GM21717 (cell line): ENCODE measurements around the gene TSPYL2.
A peak's percentile ranks its signal among the peaks of the same experiment; 100 is the strongest.

ENCODE experiments used
- ATAC-seq: cut with Tn5 transposase; IDR thresholded peaks from one replicate; pipeline ENCODE4 v1.9.1; 2021; ENCODE audit warnings: mild to moderate bottlenecking, moderate library complexity; ENCODE audit not compliant: unreplicated experiment

TSPYL2 gene

DNA sequence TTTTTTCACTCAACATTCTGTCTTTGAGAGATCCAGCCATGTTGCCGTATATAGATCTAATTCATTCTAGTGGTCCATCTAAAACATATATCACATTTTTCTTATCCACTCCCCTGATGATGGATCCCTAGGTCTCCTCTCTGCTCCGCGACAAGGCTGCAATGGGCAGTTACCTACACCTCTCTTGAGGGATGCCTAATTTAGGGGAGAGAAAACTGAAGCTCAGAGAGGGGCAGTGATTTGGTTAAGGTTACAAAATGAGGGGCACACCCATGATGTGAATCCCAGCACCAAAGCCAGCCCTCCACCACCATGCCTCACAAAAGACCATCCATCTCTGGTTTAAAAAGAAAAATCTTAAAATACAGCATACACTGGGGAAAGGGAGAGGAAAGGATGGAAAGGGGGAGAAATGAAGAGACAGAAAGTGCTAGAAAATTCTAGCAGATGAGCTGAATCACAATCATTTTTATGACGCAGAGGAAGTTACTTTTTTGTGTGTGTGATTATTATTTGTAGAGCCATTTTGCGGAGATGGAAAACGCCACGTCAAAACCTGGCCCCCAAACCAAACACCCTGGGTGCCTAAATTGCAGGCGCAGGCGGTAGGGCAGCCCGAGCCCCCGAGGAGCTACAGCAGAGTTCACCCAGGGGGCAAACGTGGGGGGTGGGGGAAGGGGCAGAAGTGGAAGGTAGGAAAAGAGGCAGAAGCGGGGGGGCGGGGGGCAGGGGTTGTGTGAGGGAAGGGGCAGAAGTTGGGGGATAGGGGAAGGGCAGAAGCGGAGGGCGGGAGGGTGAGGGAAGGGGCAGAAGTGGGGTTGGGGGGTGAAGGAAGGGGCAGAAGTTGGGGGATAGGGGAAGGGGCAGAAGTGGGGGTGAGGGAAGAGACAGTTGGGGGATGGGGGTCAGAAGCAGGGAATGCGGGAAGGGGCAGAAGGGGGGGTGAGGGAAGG is 1.3 kb upstream of the TSPYL2 start:
- ATAC-seq, result no peak

DNA sequence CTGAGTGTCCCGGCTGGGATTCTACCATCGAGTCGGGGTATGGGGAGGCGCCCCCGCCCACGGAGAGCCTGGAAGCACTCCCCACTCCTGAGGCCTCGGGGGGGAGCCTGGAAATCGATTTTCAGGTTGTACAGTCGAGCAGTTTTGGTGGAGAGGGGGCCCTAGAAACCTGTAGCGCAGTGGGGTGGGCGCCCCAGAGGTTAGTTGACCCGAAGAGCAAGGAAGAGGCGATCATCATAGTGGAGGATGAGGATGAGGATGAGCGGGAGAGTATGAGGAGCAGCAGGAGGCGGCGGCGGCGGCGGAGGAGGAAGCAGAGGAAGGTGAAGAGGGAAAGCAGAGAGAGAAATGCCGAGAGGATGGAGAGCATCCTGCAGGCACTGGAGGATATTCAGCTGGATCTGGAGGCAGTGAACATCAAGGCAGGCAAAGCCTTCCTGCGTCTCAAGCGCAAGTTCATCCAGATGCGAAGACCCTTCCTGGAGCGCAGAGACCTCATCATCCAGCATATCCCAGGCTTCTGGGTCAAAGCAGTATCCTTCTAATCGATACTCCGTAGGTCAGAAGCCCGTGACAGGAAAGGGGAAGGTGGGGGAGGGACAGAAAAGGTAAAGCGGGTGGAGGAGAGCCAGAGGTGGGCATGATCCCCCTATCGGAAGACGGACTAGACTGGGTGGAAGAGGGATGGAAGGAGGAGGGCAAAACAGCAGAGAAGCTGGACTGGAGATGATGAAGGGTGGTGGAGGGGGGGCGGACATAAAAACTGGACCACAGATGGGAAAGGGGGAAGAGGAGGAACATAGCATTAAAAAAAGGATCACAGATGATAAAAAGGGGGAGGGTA is 828 bp downstream of the TSPYL2 start:
- ATAC-seq, result no peak

DNA sequence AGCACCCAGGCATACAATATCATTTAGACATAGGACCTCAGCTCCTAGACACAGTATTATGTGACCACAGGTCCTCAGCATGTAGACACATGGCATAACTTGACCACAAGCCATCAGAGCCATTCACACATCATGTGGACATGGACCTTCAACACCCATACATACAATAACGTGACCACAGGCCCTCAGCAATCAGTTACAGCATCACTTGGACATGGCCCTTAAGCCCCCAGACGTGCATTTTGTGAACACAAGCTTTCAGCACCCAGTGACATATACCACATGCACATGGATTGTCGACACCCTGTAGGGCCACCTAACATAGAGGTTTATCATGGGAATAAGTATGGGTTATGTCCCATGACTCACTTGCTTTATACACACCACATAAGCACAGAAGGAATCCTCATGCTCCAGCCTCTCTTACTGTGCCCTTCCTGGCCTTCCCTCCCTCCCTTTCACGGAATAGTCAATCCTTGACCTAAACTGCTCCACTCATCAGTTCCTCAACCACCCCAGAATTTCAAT is 1.9 kb downstream of the TSPYL2 start:
- no peak for ATAC-seq

DNA sequence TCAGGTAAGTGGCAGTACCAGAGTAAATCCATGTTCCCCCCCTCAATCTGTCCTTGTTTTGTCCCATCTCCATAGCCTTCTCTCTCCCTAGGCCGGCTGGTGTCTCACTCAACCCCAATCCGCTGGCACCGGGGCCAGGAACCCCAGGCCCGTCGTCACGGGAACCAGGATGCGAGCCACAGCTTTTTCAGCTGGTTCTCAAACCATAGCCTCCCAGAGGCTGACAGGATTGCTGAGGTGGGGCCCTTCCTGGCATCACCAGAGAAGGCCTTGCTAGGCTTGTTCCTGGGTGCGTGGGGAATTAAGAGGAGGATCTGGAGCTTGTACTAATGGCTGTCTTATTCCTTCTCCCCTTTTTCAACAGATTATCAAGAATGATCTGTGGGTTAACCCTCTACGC is 2.7 kb downstream of the TSPYL2 start:
- no peak for ATAC-seq

DNA sequence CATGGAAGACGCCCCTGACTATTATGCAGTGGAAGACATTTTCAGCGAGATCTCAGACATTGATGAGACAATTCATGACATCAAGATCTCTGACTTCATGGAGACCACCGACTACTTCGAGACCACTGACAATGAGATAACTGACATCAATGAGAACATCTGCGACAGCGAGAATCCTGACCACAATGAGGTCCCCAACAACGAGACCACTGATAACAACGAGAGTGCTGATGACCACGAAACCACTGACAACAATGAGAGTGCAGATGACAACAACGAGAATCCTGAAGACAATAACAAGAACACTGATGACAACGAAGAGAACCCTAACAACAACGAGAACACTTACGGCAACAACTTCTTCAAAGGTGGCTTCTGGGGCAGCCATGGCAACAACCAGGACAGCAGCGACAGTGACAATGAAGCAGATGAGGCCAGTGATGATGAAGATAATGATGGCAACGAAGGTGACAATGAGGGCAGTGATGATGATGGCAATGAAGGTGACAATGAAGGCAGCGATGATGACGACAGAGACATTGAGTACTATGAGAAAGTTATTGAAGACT is 3.6 kb downstream of the TSPYL2 start:
- no peak for ATAC-seq

DNA sequence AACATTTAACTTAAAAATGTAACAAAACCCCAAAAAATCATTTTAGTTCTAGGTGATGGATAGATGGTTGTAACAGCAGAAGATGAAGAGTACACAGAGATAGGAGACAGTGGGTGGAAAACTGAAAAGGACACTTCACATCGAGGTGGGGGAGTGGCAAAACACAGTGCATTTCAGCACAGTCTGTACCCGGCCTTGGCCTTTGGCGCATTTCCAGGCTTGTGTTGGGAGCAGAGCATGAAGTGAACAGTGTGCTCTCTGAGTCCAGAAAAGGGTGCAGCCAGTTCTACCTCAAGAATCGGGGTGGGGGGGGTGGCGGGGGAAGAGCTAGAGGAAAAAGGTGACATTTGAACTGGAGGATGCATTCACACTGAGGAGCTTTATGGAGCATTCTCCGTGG is 4.3 kb downstream of the TSPYL2 start:
- ATAC-seq, result no peak

DNA sequence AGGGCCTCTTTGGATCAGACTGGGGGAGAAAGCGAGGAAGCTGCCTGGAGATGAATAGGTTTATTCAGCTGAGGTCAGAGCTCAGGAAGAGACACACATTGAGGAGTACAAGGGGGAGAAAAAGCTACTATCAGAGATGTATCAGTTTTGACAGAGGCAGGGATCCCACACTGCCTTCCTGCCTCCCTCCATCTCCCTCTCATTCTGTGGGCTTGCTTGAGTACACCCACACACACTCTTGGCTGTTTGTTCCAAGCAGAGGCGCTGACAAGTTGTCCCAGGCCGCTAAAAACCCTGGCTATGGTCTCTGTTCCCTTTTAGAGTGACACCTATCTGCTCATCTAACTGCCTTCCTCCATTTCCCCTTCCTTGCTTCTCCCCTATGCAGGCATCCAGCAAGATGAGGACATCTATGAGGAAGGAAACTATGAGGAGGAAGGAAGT is 5.2 kb downstream of the TSPYL2 start:
- no peak for ATAC-seq

DNA sequence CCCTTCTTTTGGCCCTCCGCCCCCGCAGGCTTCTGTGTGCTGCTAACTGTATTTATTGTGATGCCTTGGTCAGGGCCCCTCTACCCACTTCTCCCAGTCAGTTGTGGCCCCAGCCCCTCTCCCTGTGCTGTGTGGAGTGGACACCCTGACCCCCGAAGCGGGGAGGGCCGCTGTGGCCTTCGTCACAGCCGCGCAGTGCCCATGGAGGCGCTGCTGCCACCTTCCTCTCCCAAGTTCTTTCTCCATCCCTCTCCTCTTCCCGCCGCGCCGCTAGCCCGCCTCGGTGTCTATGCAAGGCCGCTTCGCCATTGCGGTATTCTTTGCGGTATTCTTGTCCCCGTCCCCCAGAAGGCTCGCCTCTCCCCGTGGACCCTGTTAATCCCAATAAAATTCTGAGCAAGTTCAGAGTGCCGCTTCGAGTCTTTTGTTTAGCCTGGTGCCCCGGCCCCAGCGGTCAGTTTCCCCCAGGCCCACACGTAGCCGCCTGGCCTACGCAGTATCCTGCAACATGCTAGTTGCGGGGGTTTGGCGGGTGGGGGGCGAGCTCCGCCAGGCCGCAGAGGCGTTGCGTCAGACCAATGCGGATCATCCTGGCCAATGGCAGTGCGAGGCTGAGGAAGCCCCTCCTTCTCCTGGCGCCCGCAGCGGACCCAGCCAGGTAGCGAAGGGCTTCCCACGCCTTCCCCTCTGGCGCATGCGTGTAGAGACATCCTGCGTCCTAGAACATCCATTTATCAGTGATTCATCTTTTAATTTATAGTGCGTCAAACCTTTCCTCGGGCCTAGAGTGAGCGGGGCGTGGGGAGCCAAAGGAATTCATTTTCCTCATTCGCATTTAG is 6.2 kb downstream of the TSPYL2 start:
- ATAC-seq, result peak; percentile 44

DNA sequence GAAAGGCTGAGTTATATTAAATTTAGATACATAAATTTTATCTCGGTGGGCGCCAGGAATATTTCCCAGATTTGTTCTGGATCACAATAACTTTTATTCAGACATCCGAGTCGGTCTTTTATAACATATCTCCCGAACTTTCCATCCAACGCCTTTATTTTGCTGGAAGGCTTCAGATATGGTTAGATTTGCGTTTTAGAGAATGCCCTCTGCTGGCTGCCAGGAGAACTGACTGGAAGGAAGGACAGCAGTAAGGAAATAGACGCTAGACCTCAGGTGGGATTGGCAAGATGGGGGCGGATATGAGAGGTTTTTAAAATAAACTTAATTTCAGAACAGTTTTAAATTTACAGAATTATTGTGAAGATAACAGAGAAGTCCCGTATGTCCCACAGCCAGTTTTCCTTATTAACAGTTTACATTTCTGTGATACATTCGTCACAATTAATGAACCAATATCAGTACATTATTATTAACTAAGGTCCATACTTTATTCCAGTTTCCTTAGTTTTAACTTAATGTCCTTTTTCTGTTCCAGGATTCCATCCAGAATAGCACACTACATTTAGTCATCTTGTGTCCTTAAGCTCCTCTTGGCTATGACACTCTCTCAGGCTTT is 7.2 kb downstream of the TSPYL2 start:
- no peak for ATAC-seq

DNA sequence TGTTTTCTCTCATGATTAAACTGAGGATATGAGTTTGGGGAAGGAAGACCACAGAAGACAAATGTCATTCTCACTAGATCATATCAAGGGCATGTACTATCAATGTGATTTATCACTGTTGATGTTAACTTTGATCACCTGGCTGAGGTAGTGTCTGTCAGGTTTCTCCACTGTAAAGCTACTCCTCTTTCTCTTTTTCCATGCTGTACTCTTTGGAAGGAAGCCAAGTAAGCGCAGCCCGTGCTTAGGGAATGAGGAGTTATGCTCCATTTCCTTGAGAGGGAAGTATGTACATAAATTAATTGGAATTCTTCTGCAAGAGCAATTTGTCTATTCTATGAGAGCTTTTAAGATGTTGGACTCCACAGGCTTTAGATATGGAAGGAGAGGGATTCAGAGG is 7.8 kb downstream of the TSPYL2 start:
- no peak for ATAC-seq

DNA sequence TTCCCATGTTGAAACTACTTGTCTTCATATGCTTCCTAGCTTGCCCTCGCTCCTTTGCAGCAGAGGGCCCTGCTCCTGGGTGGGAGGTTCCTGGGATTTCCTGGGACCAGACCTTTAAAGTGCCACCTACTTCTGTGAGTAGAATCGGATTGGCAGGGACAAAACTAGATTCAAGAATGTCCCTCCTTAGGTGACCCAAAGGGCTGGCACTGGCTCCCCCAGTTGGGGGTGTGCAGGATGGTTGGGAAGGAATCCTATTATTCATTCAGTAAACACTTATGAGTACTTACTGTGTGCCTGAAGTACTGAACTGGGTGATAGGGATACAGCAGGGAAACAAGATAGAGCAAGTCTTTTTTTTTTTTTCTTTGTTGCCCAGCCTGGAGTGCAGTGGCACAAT is 9.2 kb downstream of the TSPYL2 start:
- ATAC-seq, result no peak

DNA sequence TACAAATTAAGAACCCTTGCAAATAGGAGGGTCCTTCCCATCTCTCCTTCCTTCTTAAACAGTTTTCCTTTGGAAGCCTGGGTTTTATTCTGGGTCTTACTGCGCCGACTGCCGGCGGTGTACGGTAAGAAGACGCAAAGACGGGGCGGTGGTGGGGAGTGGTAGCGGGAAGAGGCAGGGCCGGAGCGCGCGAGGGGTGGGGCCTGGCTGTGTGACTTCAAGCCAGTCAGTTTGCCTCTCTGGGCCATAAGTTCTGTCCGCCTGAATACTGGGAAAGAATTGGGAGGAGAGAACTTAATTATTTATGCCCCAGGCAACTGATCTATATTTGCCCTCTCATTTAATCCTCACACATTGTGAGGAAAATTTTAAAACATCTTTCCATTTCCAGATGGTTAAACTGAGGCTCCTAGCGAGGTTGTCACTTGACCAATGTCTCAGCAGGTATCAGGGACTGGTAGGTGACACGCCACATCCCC is 11.0 kb downstream of the TSPYL2 start:
- peak; percentile 44 for ATAC-seq

DNA sequence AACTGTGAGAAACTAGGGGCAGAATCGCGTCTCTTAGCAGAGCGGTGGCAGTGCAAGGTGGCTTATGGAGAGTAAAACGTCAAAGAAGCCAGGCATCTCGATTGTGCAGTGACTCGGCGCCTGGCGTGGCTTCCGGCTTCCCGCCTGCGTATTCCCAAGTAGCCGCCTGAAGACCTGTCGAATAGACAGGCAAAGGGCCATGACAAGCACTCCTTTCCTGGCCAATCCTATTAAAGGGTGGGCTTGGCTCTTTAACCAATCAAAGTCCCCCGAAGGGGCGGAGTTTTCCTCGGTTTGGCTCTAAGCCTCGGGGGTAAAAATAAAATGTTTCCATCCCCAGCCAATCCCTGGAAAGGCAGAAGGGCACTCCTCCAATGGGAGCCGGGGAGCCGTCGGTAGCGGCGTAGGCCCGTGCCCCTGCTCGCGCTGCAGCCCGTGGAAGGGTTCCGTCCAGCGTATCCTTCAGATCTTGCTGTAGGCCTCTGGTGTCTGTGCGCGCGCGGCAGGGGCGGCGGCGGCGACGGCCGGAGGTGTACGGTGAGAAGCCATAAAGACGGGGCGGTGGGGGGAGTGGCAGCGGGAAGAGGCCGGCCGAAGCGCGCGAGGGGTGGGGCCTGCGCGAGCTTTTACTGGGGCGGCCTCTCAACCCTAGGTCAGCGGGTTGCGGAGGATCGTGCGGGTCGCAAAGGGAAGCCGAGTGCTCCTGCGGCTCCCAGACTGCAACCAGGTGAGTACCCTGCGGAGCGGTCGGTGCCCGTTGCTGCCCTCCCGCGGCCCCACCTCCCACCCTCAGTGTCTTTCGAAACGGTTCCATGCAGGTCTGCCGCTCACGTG is 11.8 kb downstream of the TSPYL2 start, which contains the start of gene KANTR:
Gene KANTR (plus strand): TSS at position 395 of the 834 bp plus-strand sequence. CDS start 30,131 bp downstream, outside the sequence.
- ATAC-seq, result peak; percentile 79

DNA sequence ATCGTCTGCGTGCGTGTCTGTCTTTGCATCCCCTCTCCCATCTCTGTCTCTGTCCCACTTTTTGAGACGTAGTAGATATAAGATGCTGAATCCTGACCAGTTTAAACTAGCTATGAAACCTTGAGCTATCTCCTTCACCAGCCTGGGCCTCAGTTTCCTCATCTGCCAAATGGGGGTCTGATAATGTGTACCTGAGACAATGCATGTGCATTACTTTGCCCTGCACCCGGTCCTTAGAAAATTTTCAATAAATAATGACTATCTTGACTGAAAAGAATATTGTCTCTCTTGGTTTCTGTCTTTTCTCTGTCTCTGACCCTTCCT is 12.4 kb downstream of the TSPYL2 start:
- ATAC-seq, result no peak

DNA sequence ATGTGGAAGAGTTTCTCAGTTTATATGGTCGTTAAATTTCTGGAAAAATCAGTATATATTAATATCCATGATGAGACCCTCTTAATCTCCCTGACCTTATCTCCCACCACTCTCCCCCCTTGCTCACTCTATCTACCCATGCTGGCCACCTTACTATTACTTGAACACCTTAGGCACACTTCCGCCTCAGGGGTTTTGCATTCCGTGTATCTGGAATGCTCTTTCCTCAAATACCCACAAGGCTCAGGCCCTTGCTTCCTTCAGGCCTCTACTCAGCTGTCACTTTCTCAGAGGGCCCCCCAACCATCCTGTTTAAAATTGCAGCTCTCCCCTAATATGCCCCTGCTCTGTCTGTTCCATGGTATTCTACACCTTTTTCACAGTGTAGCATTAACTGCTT is 13.6 kb downstream of the TSPYL2 start:
- no peak for ATAC-seq

DNA sequence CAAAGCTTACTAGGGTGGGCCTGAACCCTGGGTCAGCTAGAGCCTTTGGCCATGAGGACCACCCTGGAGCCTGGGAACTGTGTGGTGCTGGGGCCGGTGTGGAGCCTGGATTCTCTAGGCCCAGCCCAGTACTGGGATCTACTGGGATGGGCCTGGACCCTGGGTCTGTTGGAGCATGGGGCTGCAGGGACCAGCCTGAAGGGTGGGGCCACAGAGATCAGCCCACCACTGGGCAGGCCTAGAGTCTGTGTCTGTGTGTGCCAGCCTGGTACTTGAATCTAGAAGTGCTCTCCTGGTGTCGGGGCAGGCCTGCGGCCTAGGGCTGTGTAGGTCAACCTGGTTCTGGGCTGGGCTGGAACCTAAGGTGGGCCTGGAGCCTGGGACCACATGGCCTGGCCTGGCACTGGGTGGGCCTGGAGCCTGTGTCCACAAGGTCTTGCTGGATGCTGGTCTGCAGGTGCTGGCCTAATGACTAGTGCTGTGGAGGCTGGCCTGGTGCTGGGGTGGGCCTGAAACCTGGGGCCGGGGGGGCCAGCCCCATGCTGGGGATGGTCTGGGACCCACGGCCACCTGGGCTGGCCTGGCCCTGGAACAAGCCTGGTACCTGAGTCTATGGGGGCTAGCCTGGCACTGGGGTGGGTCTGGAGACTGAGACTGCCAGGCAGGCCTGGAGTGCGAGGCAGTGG is 32.8 kb downstream of the TSPYL2 start:
- no peak for ATAC-seq

DNA sequence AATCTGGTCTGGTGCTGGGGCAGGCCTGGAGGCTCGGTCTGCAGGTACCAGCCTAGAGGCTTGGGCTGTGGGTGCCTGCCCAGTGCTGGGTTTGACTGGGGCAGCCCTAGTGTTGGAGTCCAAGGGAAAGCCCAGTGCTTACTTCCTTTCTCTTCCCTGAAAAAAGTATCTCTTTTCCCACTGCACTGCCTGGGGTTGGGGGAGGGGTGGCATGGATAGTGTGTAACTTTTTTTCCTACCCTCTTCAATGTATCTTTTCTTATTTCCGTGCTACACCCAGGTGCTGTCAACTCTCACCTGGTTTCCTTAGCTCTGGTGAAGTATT is 33.3 kb downstream of the TSPYL2 start:
- ATAC-seq, result no peak

DNA sequence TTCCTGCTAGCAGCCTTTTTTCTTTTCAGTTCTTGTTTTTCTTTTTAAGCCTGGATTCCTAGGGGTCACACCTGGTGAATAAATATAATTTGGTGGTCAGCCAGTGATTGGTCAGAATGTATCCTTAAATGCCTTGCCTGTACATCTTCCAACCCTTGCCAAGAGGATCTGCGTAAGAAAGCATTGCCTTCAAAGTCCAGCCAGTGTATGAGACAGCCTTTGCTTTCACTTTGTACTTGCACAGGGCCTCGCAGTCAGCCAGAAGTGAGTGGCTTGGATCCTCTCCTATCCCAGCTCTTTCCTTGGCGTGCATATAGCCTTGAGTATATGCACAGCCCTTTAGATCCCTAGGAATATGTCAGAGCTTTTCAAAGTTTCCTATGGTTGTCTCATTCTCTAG is 33.9 kb downstream of the TSPYL2 start:
- ATAC-seq, result peak; percentile 71
